GM12801 (cell line): ENCODE data around the gene TDP2.

Source experiments
- CTCF ChIP-seq: IDR thresholded peaks from one replicate; pipeline ENCODE4 v1.5.1; 2011; ENCODE audit warnings: control low read depth; ENCODE audit not compliant: insufficient read length; ENCODE audit errors: extremely low read depth

TDP2 gene

GRCh38 chr6:24646771-24647170, 19.9 kb downstream of the TDP2 start:
- TF ChIP-seq CTCF, result no peak

DNA sequence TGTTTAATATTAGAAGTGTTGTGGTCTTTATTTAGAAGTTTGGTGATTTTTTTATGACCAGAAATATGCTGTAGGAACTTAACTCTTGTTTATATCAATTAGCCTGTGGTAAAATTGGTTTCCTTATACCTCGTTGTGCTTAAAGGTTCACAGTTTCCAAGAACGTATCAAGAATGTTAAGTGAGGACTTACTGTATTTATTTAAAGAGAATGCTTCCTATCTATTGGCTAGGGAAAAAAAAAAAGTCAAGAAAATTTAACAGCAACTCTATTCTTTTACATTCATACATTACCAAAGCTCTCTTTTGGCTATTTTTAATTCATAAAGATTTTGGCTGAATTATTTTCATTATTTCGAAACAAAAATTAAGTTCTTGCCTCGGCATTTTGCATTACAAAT, 22.3 kb downstream of the TDP2 start:
- no peak for TF ChIP-seq CTCF

- no peak for TF ChIP-seq CTCF
Observed at GRCh38 chr6:24643920-24644319, 22.8 kb downstream of the TDP2 start.

GRCh38 chr6:24642061-24642460, 24.6 kb downstream of the TDP2 start:
- TF ChIP-seq CTCF, result no peak

GRCh38 chr6:24640166-24640565, 26.5 kb downstream of the TDP2 start:
- no peak for TF ChIP-seq CTCF

DNA sequence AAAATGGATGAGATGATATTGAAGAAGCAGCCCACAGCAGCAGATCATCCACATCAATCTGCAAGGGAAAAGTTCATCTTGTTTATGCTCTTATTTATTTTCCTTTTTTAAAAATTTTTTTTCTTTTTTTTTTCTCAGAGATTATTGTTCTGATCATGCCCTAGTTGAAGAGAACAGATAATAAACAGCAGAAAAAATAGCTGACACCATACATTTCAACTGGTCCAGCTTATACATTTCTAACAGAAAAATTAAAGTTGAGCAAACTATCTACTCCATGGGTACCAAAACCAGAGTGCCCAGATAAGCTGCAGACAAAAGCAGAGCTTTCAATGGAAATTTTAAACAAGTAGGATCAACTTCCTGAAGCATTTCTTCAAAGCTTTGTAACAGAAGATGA, 30.0 kb downstream of the TDP2 start:
- no peak for TF ChIP-seq CTCF

DNA sequence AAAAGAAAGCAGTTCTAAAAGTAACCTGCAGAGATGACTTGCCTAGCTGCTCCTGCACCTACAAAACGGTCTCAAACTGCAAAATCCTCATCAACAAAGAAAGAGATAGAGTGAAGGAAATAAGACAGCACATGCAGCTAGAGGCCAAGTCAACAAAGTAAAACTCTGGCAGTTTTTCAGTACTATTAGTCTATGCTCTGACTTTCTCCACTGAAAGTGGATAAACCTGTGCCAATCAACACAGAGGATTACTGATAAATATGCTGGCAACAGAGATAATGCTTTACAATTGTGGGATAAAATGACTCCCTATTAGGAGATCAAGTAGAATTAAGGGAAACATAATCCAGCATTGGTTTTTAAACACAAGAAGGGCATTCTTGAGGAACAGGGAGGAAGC, 34.1 kb downstream of the TDP2 start:
- TF ChIP-seq CTCF, result no peak

DNA sequence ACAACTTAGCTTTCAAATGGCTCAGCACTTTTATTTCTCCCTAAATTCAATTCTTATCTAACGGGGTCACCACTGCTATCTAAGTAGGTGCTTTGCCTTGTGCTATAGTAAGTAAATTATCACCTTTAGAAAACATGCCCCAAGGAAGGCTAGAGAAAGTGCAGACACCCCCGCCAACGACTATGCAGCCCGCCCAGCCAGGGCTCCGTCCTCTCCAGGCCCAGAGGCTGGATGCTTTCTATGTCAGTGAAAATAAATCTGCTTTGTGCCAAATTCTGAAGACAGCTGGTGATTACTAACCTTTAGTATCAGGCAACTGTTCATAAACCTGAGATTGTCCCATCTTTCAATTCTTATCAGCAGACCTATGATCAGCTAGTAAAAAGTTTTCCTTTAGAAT, 35.0 kb downstream of the TDP2 start:
- no peak for TF ChIP-seq CTCF
